Activated CD4-positive, alpha-beta memory T cell treated with anti-CD3 and anti-CD28 coated beads, Interleukin-2, amount 10 ng/mL, durations not matched to agents 7 days and 5 days (primary cell): Measurements from ENCODE around the gene TMEM53. TPM values are rescaled to one million over a fixed set of nuclear protein-coding genes. Genes with fewer than 3 reads are reported as not detected.
A peak's percentile ranks its signal among the peaks of the same experiment; 100 is the strongest.
"Not testable (repeated sequence)": the region's sequence is repeated elsewhere in the genome, so short reads cannot be mapped to it uniquely, and the experiment has no call there.

Experiments used
- CTCF ChIA-PET: fragments of 350-600 bp; sonication (Branson Sonifier 250); formaldehyde crosslinking; loops from one replicate; lab custom pipeline; 2021; ENCODE audit warnings: antibody characterized with exemption, inconsistent platforms; lab: Charles Lee
- POLR2A ChIA-PET: fragments of 350-600 bp; sonication (Branson Sonifier 250); formaldehyde crosslinking; loops from one replicate; lab custom pipeline; 2021; ENCODE audit warnings: antibody characterized with exemption; lab: Charles Lee
- DNase-seq: peaks from one replicate; pipeline ENCODE4 v3.0.0-alpha.2; 2020
- H3K27ac Mint-ChIP-seq: one replicate; pipeline ENCODE4 v1.8.0; 2021; ENCODE audit warnings: mild to moderate bottlenecking, mixed read lengths
- H3K27me3 Mint-ChIP-seq: one replicate; pipeline ENCODE4 v1.8.0; 2021; ENCODE audit warnings: mixed read lengths
- H3K36me3 Mint-ChIP-seq: one replicate; pipeline ENCODE4 v1.8.0; 2021; ENCODE audit warnings: low read depth, mixed read lengths
- H3K4me1 Mint-ChIP-seq: one replicate; pipeline ENCODE4 v1.8.0; 2021; ENCODE audit warnings: mixed read lengths
- H3K4me3 Mint-ChIP-seq: one replicate; pipeline ENCODE4 v1.8.0; 2021; ENCODE audit warnings: mild to moderate bottlenecking, mixed read lengths
- H3K9me3 Mint-ChIP-seq: one replicate; pipeline ENCODE4 v1.8.0; 2021; ENCODE audit warnings: mixed read lengths
- total RNA-seq, 2 experiments: library from RNA; stranded (reverse); gene quantifications; one replicate each; pipeline ENCODE4 v1.2.3, GENCODE V29; 2021

TMEM53 gene
- total RNA-seq, 2 experiments from 2014 or later: 4.3 to 5.6 TPM

- H3K27me3 Mint-ChIP-seq: peaks cover 12% of the 10 kb centered on the region
- POLR2A ChIA-PET: interaction anchor here (0.6 to 10.6 kb wide), 4 partner anchors 17 to 83 kb away, joined by 3 to 785 read pairs (median 4); partner anchors contain the start of gene RNU5D-1
- peak overlapping the region; percentile 64 for H3K27ac Mint-ChIP-seq
- no peaks in the 10 kb centered on the region for H3K9me3 Mint-ChIP-seq
- H3K4me3 Mint-ChIP-seq: no peak overlapping the region
- no peaks in the 10 kb centered on the region for H3K36me3 Mint-ChIP-seq
- H3K4me1 Mint-ChIP-seq: peaks cover 41% of the 10 kb centered on the region
- CTCF ChIA-PET: interaction anchor here (0.6 to 5.2 kb wide), 7 partner anchors 14 to 1948 kb away, joined by 3 to 25 read pairs (median 4); partner anchors contain the start of genes P3H1 and UROD
- no peak for DNase-seq
Measured at GRCh38 chr1:44714532-44714931, 40.3 kb upstream of the TMEM53 start.

GRCh38 chr1:44713321-44713781 is 39.1 kb upstream of the TMEM53 start:
- no peaks in the 10 kb centered on the region for H3K36me3 Mint-ChIP-seq
- ChIA-PET CTCF (interaction anchor here (1.1 to 5.2 kb wide), 3 partner anchors 15 to 44 kb away, joined by 3 to 25 read pairs (median 4); partner anchors contain the start of gene ARMH1), POLR2A (interaction anchor here (1.5 to 3.3 kb wide), 2 partner anchors 8 to 63 kb away, joined by 3 to 45 read pairs; no protein-coding TSS in a partner anchor)
- H3K9me3 Mint-ChIP-seq: no peaks in the 10 kb centered on the region
- peaks cover 41% of the 10 kb centered on the region for H3K4me1 Mint-ChIP-seq
- peaks cover 15% of the 10 kb centered on the region for H3K27me3 Mint-ChIP-seq
- no peak overlapping the region for H3K27ac Mint-ChIP-seq
- H3K4me3 Mint-ChIP-seq: no peak overlapping the region
- DNase-seq: no peak

GRCh38 chr1:44707959-44708831 is 33.9 kb upstream of the TMEM53 start:
- H3K4me3 Mint-ChIP-seq: peak overlapping the region; percentile 5
- ChIA-PET POLR2A (interaction anchor here (1.2 to 2.1 kb wide), 3 partner anchors 9 to 13 kb away, joined by 4 to 22 read pairs (median 9); no protein-coding TSS in a partner anchor), CTCF (interaction anchor here (0.6 to 2.5 kb wide), 5 partner anchors 11 to 55 kb away, joined by 3 to 16 read pairs (median 4); partner anchors contain the start of genes ARMH1 and TMEM53)
- no peak for DNase-seq
- H3K27ac Mint-ChIP-seq: no peak overlapping the region
- H3K4me1 Mint-ChIP-seq: peaks cover 14% of the 10 kb centered on the region
- peaks cover 17% of the 10 kb centered on the region for H3K27me3 Mint-ChIP-seq
- no peaks in the 10 kb centered on the region for H3K36me3 Mint-ChIP-seq
- H3K9me3 Mint-ChIP-seq: no peaks in the 10 kb centered on the region

- no peaks in the 10 kb centered on the region for H3K9me3 Mint-ChIP-seq
- no peaks in the 10 kb centered on the region for H3K36me3 Mint-ChIP-seq
- no peak overlapping the region for H3K27ac Mint-ChIP-seq
- DNase-seq: no peak
- H3K4me1 Mint-ChIP-seq: peaks cover 14% of the 10 kb centered on the region
- no peak overlapping the region for H3K4me3 Mint-ChIP-seq
- ChIA-PET POLR2A (interaction anchor here (1.2 to 2.1 kb wide), 3 partner anchors 11 to 24 kb away, joined by 5 to 22 read pairs (median 6); partner anchors contain the start of gene RNU5D-1), CTCF (interaction anchor here (2.0 to 2.5 kb wide), 2 partner anchors 10 to 54 kb away, joined by 5 to 16 read pairs; no protein-coding TSS in a partner anchor)
- H3K27me3 Mint-ChIP-seq: peaks cover 17% of the 10 kb centered on the region
Measured at GRCh38 chr1:44707112-44707881, 33.0 kb upstream of the TMEM53 start.

- ChIA-PET POLR2A (interaction anchor here (1.6 to 2.1 kb wide), 2 partner anchors 10 to 16 kb away, joined by 5 to 22 read pairs; no protein-coding TSS in a partner anchor), CTCF (interaction anchor here (0.9 to 2.5 kb wide), 3 partner anchors 9 to 53 kb away, joined by 3 to 16 read pairs (median 5); no protein-coding TSS in a partner anchor)
- Mint-ChIP-seq H3K27me3 (peaks cover 11% of the 10 kb centered on the region), H3K36me3 (no peaks in the 10 kb centered on the region), H3K4me1 (peaks cover 14% of the 10 kb centered on the region), H3K27ac (no peak overlapping the region), H3K4me3 (no peak overlapping the region), H3K9me3 (no peaks in the 10 kb centered on the region)
- no peak for DNase-seq
Measured at GRCh38 chr1:44705938-44706337, 31.7 kb upstream of the TMEM53 start.

- ChIA-PET POLR2A (interaction anchor here (3.9 kb wide), 1 partner anchor 16 kb away, joined by 24 read pairs; no protein-coding TSS in a partner anchor), CTCF (interaction anchor here (0.9 to 2.5 kb wide), 2 partner anchors 8 to 16 kb away, joined by 3 to 16 read pairs; no protein-coding TSS in a partner anchor)
- no peaks in the 10 kb centered on the region for H3K36me3 Mint-ChIP-seq
Measured at GRCh38 chr1:44705470-44705869, 31.2 kb upstream of the TMEM53 start.

GRCh38 chr1:44701141-44701573 is 26.9 kb upstream of the TMEM53 start:
- Mint-ChIP-seq H3K4me3 (no peak overlapping the region), H3K4me1 (peaks cover 16% of the 10 kb centered on the region), H3K36me3 (no peaks in the 10 kb centered on the region), H3K9me3 (no peaks in the 10 kb centered on the region), H3K27ac (no peak overlapping the region), H3K27me3 (peaks cover 2% of the 10 kb centered on the region)
- DNase-seq: no peak
- POLR2A ChIA-PET: no interaction called here
- CTCF ChIA-PET: interaction anchor here (0.6 kb wide), 1 partner anchor 1031 kb away, joined by 3 read pairs; no protein-coding TSS in a partner anchor

More at GRCh38 chr1:44705470-44705869, 31.2 kb upstream of the TMEM53 start:
- H3K4me1 Mint-ChIP-seq: peaks cover 14% of the 10 kb centered on the region
- no peak overlapping the region for H3K27ac Mint-ChIP-seq
- no peaks in the 10 kb centered on the region for H3K9me3 Mint-ChIP-seq
- no peak overlapping the region for H3K4me3 Mint-ChIP-seq
- DNase-seq: no peak
- H3K27me3 Mint-ChIP-seq: peaks cover 7% of the 10 kb centered on the region

- CTCF ChIA-PET: interaction anchor here (0.6 to 1.1 kb wide), 2 partner anchors 129 to 1032 kb away, joined by 3 read pairs; no protein-coding TSS in a partner anchor
- DNase-seq: no peak
- H3K4me1 Mint-ChIP-seq: peaks cover 18% of the 10 kb centered on the region
- no peak overlapping the region for H3K27ac Mint-ChIP-seq
- H3K9me3 Mint-ChIP-seq: no peaks in the 10 kb centered on the region
- POLR2A ChIA-PET: no interaction called here
- no peaks in the 10 kb centered on the region for H3K36me3 Mint-ChIP-seq
- no peak overlapping the region for H3K4me3 Mint-ChIP-seq
- no peaks in the 10 kb centered on the region for H3K27me3 Mint-ChIP-seq
Measured at GRCh38 chr1:44700573-44700972, 26.3 kb upstream of the TMEM53 start.

- H3K4me3 Mint-ChIP-seq, H3K36me3 Mint-ChIP-seq, H3K9me3 Mint-ChIP-seq, H3K27me3 Mint-ChIP-seq, H3K27ac Mint-ChIP-seq, DNase-seq, POLR2A ChIA-PET: not testable (repeated sequence)
- CTCF ChIA-PET: interaction anchor here (1.1 kb wide), 1 partner anchor 128 kb away, joined by 3 read pairs; no protein-coding TSS in a partner anchor
- H3K4me1 Mint-ChIP-seq: peaks cover 18% of the 10 kb centered on the region
Measured at GRCh38 chr1:44699375-44699774, 25.1 kb upstream of the TMEM53 start.

- ChIA-PET POLR2A (no interaction called here), CTCF (interaction anchor here (1.2 to 2.9 kb wide), 3 partner anchors 8 to 605 kb away, joined by 3 to 16 read pairs (median 3); no protein-coding TSS in a partner anchor)
- peaks cover 20% of the 10 kb centered on the region for H3K4me1 Mint-ChIP-seq
- no peaks in the 10 kb centered on the region for H3K27me3 Mint-ChIP-seq
- H3K4me3 Mint-ChIP-seq: no peak overlapping the region
- no peaks in the 10 kb centered on the region for H3K36me3 Mint-ChIP-seq
- no peak for DNase-seq
- no peak overlapping the region for H3K27ac Mint-ChIP-seq
- no peaks in the 10 kb centered on the region for H3K9me3 Mint-ChIP-seq
Measured at GRCh38 chr1:44698138-44698537, 23.9 kb upstream of the TMEM53 start.

- POLR2A ChIA-PET: interaction anchor here (0.7 to 2.2 kb wide), 9 partner anchors 10 to 123 kb away, joined by 3 to 39 read pairs (median 5); partner anchors contain the start of genes ARMH1, RNU5D-1 and TMEM53
- Mint-ChIP-seq H3K27ac (peak overlapping the region; percentile 83), H3K9me3 (no peaks in the 10 kb centered on the region), H3K4me1 (peaks cover 21% of the 10 kb centered on the region), H3K27me3 (no peaks in the 10 kb centered on the region), H3K4me3 (no peak overlapping the region), H3K36me3 (no peaks in the 10 kb centered on the region)
- DNase-seq: peak; percentile 58
- CTCF ChIA-PET: interaction anchor here (0.9 to 2.9 kb wide), 12 partner anchors 10 to 607 kb away, joined by 3 to 16 read pairs (median 4); partner anchors contain the start of genes ARMH1, RNU5D-1 and TMEM53
Measured at GRCh38 chr1:44696789-44697345, 22.6 kb upstream of the TMEM53 start.
